ENCODE results near the gene CPXM2.

Gene CPXM2

GRCh38 chr10:123854498-123854897 lies 37.1 kb downstream of the CPXM2 start:
- no peak overlapping the region for H3K4me3 Mint-ChIP-seq
- H3K9me3 Mint-ChIP-seq (ENCODE audit: low read depth), result no peaks in the 10 kb centered on the region
- H3K27me3 Mint-ChIP-seq, result peaks cover 4% of the 10 kb centered on the region
- H3K27ac Mint-ChIP-seq, result no peak overlapping the region
- H3K36me3 Mint-ChIP-seq, result no peaks in the 10 kb centered on the region
- no peaks in the 10 kb centered on the region for H3K4me1 Mint-ChIP-seq (ENCODE audit: low read depth)

GRCh38 chr10:123854003-123854402 lies 37.6 kb downstream of the CPXM2 start:
- Mint-ChIP-seq H3K27me3 (peaks cover 4% of the 10 kb centered on the region), H3K9me3 (ENCODE audit: low read depth) (no peaks in the 10 kb centered on the region), H3K4me1 (ENCODE audit: low read depth) (no peaks in the 10 kb centered on the region), H3K4me3 (no peak overlapping the region), H3K36me3 (no peaks in the 10 kb centered on the region), H3K27ac (no peak overlapping the region)

- peaks cover 4% of the 10 kb centered on the region for H3K27me3 Mint-ChIP-seq
- H3K4me1 Mint-ChIP-seq (ENCODE audit: low read depth), result no peaks in the 10 kb centered on the region
- no peaks in the 10 kb centered on the region for H3K36me3 Mint-ChIP-seq
- H3K27ac Mint-ChIP-seq, result no peak overlapping the region
- no peaks in the 10 kb centered on the region for H3K9me3 Mint-ChIP-seq (ENCODE audit: low read depth)
- H3K4me3 Mint-ChIP-seq, result no peak overlapping the region
Measured at GRCh38 chr10:123852411-123852951, 39.1 kb downstream of the CPXM2 start.

- H3K27ac Mint-ChIP-seq, result no peak overlapping the region
- H3K36me3 Mint-ChIP-seq, result no peaks in the 10 kb centered on the region
- H3K4me3 Mint-ChIP-seq, result no peak overlapping the region
- peaks cover 4% of the 10 kb centered on the region for H3K27me3 Mint-ChIP-seq
- peaks cover 4% of the 10 kb centered on the region for H3K9me3 Mint-ChIP-seq (ENCODE audit: low read depth)
- H3K4me1 Mint-ChIP-seq (ENCODE audit: low read depth), result no peaks in the 10 kb centered on the region
Measured at GRCh38 chr10:123848564-123849457, 42.8 kb downstream of the CPXM2 start.

- Mint-ChIP-seq H3K9me3 (ENCODE audit: low read depth) (peaks cover 4% of the 10 kb centered on the region), H3K27ac (no peak overlapping the region), H3K27me3 (peaks cover 4% of the 10 kb centered on the region)
Measured at GRCh38 chr10:123847686-123848432, 43.7 kb downstream of the CPXM2 start.

GRCh38 chr10:123843835-123844234 lies 47.8 kb downstream of the CPXM2 start:
- Mint-ChIP-seq H3K9me3 (ENCODE audit: low read depth) (peaks cover 4% of the 10 kb centered on the region), H3K36me3 (no peaks in the 10 kb centered on the region), H3K4me1 (ENCODE audit: low read depth) (no peaks in the 10 kb centered on the region), H3K4me3 (no peak overlapping the region), H3K27ac (no peak overlapping the region), H3K27me3 (no peaks in the 10 kb centered on the region)

More at GRCh38 chr10:123847686-123848432, 43.7 kb downstream of the CPXM2 start:
- H3K4me1 Mint-ChIP-seq (ENCODE audit: low read depth), result no peaks in the 10 kb centered on the region
- H3K36me3 Mint-ChIP-seq, result no peaks in the 10 kb centered on the region
- no peak overlapping the region for H3K4me3 Mint-ChIP-seq

- no peaks in the 10 kb centered on the region for H3K36me3 Mint-ChIP-seq
- H3K27me3 Mint-ChIP-seq, result no peaks in the 10 kb centered on the region
- no peaks in the 10 kb centered on the region for H3K4me1 Mint-ChIP-seq (ENCODE audit: low read depth)
- H3K27ac Mint-ChIP-seq, result no peak overlapping the region
- no peak overlapping the region for H3K4me3 Mint-ChIP-seq
- H3K9me3 Mint-ChIP-seq (ENCODE audit: low read depth), result peaks cover 5% of the 10 kb centered on the region
Measured at GRCh38 chr10:123842692-123843385, 48.8 kb downstream of the CPXM2 start.

- H3K4me1 Mint-ChIP-seq (ENCODE audit: low read depth), result no peaks in the 10 kb centered on the region
- H3K36me3 Mint-ChIP-seq, result no peaks in the 10 kb centered on the region
- no peak overlapping the region for H3K4me3 Mint-ChIP-seq
Measured at GRCh38 chr10:123841560-123841959, 50.0 kb downstream of the CPXM2 start.

GRCh38 chr10:123841115-123841514 lies 50.5 kb downstream of the CPXM2 start:
- no peak overlapping the region for H3K4me3 Mint-ChIP-seq
- H3K9me3 Mint-ChIP-seq (ENCODE audit: low read depth), result peaks cover 7% of the 10 kb centered on the region
- H3K36me3 Mint-ChIP-seq, result no peaks in the 10 kb centered on the region
- H3K27me3 Mint-ChIP-seq, result no peaks in the 10 kb centered on the region
- H3K4me1 Mint-ChIP-seq (ENCODE audit: low read depth), result no peaks in the 10 kb centered on the region
- no peak overlapping the region for H3K27ac Mint-ChIP-seq

More at GRCh38 chr10:123841560-123841959, 50.0 kb downstream of the CPXM2 start:
- no peak overlapping the region for H3K27ac Mint-ChIP-seq
- H3K27me3 Mint-ChIP-seq, result no peaks in the 10 kb centered on the region
- peaks cover 7% of the 10 kb centered on the region for H3K9me3 Mint-ChIP-seq (ENCODE audit: low read depth)

GRCh38 chr10:123840714-123841113 lies 50.9 kb downstream of the CPXM2 start:
- Mint-ChIP-seq H3K27me3 (no peaks in the 10 kb centered on the region), H3K4me1 (ENCODE audit: low read depth) (no peaks in the 10 kb centered on the region), H3K36me3 (no peaks in the 10 kb centered on the region), H3K4me3 (no peak overlapping the region), H3K27ac (no peak overlapping the region), H3K9me3 (ENCODE audit: low read depth) (peaks cover 7% of the 10 kb centered on the region)

- Mint-ChIP-seq H3K4me3 (no peak overlapping the region), H3K27ac (no peak overlapping the region), H3K36me3 (no peaks in the 10 kb centered on the region), H3K4me1 (ENCODE audit: low read depth) (no peaks in the 10 kb centered on the region), H3K27me3 (peaks cover 3% of the 10 kb centered on the region), H3K9me3 (ENCODE audit: low read depth) (peaks cover 3% of the 10 kb centered on the region)
Measured at GRCh38 chr10:123838596-123839310, 52.9 kb downstream of the CPXM2 start.

GRCh38 chr10:123837756-123838155 lies 53.9 kb downstream of the CPXM2 start:
- H3K36me3 Mint-ChIP-seq, result no peaks in the 10 kb centered on the region
- no peak overlapping the region for H3K27ac Mint-ChIP-seq
- peaks cover 3% of the 10 kb centered on the region for H3K27me3 Mint-ChIP-seq
- H3K9me3 Mint-ChIP-seq (ENCODE audit: low read depth), result peaks cover 3% of the 10 kb centered on the region
- no peaks in the 10 kb centered on the region for H3K4me1 Mint-ChIP-seq (ENCODE audit: low read depth)
- no peak overlapping the region for H3K4me3 Mint-ChIP-seq

- Mint-ChIP-seq H3K27ac (no peak overlapping the region), H3K9me3 (ENCODE audit: low read depth) (peaks cover 3% of the 10 kb centered on the region), H3K4me1 (ENCODE audit: low read depth) (no peaks in the 10 kb centered on the region), H3K36me3 (no peaks in the 10 kb centered on the region), H3K27me3 (peaks cover 3% of the 10 kb centered on the region), H3K4me3 (no peak overlapping the region)
Measured at GRCh38 chr10:123836418-123837145, 55.0 kb downstream of the CPXM2 start.

GRCh38 chr10:123835575-123835974 lies 56.0 kb downstream of the CPXM2 start:
- Mint-ChIP-seq H3K36me3 (no peaks in the 10 kb centered on the region), H3K4me3 (no peak overlapping the region), H3K27me3 (peaks cover 7% of the 10 kb centered on the region), H3K4me1 (ENCODE audit: low read depth) (no peaks in the 10 kb centered on the region), H3K27ac (no peak overlapping the region), H3K9me3 (ENCODE audit: low read depth) (peaks cover 7% of the 10 kb centered on the region)
